NCI-H1105 (cell line): ENCODE data around the gene OMA1.
"Not testable (repeated sequence)": the region's sequence is repeated elsewhere in the genome, so short reads cannot be mapped to it uniquely, and the experiment has no call there.

Experiments
- DNase-seq: peaks from one replicate; lab custom pipeline; 2025; lab: John Stamatoyannopoulos, UW

OMA1 gene

DNA sequence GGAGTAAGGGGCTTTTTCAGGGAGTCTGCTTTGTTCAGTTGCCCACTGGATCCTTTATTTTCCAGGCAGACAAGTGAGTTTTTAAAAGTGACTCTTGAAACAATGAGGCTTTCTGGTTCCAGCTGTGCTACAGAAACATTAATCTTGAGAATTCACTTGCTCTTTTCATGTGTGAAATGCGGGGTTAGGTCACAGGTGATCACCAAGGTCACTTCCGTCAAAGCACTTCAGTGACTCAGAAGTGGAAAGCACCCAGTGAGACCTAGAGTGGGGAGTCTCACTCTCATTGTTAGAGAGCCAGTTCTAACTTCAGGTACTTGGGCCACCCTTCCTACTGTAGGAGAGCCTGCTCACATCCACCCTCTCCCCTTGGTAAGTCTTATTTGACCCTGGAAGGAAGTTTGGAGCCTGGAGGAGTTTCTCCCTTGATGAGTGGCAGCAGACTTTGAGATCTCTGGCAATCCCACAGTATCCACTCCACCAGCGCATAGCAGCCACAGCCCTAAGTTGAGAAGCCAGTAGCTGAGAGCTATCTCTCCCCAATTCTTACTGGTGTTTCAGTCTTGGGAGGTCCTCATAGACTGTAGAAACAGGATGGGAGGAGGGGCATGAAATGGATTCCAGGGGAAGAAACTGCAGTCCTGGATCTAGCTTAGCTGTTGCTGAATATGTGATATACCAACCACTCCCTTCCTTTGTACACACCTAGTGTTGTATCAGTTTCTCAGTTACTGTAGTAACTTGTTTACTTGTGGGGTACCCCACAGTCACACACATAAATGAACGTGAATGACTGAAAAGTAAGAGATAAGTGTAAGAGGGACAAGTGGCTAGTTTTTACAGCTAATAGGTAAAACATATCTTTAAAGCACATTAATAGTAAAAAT, 27.4 kb upstream of the OMA1 start:
- no peak for DNase-seq

DNA sequence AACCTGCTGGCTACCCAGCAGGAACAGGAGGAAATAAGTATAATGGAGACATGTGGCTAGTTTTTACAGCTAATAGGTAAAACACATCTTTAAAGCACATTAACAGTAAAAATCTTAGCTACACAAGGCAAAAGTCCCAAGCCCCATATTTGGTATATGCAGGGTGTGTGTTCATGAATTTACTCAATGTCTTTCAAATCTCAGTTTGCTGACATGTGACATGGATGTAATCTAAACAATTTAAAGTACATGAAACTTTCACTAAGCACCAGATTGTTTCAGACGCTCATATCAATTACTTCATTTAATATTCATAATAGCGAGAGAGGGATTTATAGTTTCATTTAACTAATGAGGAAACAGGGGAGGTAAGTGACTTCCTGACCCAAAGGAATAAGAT, 26.6 kb upstream of the OMA1 start:
- DNase-seq: no peak

GRCh38 chr1:58572690-58573089, 26.2 kb upstream of the OMA1 start:
- no peak for DNase-seq

DNA sequence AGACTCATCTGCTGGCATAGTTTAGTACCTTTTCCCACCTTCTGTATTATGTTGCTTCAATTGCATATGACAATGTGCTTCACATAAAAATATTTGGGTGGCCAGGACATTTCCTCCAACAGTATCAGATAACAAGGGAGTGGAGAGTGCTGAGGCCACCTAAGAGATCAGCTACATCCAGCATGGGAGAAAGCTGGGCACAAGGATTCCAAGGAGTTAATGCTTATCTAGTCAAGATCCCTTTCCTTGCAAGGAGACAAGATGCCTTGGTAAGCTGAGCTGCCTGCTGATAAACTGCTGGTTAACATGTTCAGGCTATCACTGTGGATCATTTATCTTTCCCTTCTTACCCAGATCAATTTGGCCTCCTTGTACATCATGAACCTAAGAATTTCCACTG, 25.1 kb upstream of the OMA1 start:
- no peak for DNase-seq

DNA sequence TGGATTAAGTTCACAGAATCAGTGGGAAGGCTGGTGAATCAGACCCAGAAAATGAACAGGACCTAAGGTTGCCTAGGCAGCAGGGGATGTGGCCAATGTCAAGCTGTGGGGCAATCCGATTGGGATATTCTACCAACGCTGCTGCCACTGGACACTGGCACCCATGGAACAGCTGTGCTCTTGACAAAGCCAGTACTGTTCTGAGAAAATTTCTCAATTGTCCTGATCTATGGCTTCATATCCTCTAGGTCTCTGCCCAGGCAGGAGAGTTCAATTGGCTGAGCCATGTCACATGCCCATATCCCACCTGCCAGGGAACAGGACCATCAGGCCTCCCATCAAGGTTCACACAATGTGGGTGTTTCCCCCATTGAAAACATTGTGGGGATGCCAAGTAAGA, 24.3 kb upstream of the OMA1 start:
- no peak for DNase-seq

- no peak for DNase-seq
Measured at GRCh38 chr1:58570094-58570493, 23.6 kb upstream of the OMA1 start.

- no peak for DNase-seq
Measured at GRCh38 chr1:58568911-58569310, 22.4 kb upstream of the OMA1 start.

DNA sequence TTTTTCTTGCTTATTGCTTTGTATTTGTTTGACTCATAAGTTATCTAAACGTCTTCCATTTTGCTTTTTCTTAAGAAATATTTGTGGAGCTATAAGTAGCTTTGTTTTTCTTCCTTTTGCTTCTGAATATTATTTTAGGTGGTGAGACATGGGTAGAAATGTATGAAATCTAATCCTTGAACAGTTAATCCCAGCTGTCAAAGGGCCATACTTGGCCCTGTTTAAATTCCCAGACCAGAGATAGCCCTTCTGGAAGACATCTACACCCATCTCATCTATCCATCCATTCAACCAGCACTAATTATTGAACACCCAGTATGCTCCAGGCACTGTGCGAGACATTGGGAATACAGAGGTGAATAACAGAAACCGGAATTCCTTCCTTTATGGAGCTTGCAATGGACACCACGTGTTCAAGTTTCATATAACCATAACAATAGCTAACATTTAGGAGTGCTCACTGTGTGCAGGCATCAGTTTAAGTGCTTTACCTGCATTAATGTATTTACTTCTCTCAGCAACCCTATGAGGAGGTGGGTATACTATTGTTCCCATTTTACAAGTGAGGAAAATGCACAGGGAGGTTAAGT, 21.8 kb upstream of the OMA1 start:
- DNase-seq: no peak

DNA sequence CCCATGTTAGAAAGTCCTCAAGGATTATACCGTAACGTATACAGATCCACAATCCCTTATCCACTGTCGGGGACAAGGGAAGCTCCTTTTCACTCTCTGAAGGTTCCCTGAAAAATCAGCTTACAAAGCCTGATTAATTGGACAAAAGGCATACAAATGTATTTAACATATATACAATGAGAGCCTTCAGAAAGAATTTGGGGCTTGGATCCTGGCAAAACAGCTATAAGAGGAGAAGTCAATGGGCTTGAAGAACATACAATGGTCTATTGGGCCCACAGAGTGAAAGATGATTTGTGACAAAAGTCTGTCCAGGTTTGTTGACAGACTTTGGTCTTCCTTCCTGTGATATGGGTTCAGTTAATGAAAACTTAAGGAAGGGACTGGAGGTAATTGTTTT, 19.8 kb upstream of the OMA1 start:
- DNase-seq: no peak

DNA sequence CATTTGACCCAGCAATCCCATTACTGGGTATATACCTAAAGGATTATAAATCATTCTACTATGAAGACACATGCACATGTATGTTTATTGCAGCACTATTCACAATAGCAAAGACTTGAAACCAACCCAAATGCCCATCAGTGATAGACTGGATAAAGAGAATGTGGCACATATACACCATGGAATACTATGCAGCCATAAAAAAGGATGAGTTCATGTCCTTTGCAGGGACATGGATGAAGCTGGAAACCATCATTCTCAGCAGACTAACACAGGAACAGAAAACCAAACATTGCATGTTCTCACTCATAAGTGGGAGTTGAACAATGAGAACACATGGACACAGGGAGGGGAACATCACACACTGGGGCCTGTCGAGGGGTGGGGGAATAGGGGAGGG, 17.2 kb upstream of the OMA1 start:
- not testable (repeated sequence) for DNase-seq

- DNase-seq: no peak
Measured at GRCh38 chr1:58561633-58562032, 15.1 kb upstream of the OMA1 start.

DNA sequence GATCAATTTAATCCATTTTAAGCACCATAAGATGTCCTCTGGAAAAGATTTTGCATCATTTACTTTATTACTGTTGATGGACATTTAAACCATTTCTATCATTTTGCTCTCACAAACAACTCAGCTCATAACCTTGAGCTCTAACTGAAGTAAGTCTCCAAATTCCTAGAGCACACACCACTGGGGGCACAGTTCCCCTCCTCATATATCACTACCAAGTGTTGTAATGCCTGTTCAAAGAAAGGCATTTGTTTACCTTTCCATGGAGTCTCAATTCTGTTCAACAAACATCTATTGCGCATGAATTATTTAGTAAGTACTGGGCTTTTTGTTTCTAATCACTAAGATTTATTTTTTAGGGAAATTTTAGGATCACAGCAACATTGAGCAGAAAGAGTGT, 8.9 kb upstream of the OMA1 start:
- DNase-seq: no peak

DNA sequence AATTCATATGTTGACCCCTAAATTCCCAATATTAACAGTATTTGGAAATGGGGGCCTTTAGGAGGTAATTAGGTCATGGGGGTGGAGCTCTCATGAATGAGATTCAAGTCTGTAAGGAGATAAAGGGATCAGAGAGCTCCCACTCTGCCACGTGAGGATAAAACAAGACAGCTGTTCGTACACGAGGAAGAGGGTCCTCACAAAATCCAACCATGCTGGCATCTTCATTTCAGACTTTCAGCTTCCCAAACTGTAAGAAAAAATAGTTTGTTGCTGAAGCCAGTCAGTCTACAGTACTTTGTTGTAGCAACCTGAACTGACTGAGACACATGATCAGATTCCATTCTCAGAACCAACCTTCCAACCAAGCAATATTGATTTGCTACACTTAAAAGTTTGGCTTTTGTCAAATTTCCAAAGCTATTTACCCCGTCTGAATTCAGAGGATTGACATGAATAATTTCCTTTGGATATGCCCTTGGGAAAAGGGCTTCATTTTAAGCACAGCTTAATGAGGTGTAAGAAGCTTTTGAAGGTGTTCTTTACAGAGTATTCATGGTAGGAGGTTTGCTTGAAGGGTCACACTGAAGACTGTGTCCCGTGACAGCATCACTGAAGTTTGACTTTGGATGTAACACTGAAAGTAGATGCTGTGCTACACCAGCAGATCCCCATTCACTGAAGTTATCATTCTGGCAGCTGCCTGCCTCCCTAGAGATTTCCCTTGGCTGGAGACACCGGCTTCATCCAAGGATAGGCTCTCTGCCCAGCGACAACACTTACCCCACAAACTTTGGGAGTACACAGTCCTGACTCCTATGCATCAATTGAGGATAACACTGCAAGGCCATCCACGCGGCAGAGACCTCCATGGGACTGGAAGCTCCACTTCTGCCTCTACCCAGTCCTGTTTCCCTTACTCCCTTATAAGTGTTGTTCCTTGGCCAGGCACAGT, 4.9 kb upstream of the OMA1 start:
- DNase-seq: no peak

GRCh38 chr1:58549291-58549690, 2.8 kb upstream of the OMA1 start:
- not testable (repeated sequence) for DNase-seq

DNA sequence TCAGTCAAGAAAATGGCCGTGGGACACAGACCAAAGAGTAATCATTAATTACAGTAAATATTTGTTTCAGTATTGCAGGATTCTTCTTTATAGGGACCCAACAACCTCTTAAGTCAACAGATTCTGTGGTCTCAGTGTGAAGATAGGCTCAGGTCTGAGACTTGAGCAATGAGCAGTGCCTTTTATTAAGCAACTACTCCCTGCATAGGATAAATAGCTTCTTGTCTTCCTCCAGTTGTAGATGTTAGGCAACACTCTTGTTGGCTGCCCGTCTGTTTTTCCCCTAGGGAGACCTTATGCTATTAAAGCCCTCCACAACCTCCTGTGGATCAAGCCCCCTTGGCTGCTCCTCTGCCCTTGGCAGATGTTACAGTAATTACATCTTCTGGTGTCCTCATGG, 1.8 kb upstream of the OMA1 start:
- no peak for DNase-seq

GRCh38 chr1:58545591-58546519, 671 bp downstream of the OMA1 start:
- peak; percentile 53 for DNase-seq

DNA sequence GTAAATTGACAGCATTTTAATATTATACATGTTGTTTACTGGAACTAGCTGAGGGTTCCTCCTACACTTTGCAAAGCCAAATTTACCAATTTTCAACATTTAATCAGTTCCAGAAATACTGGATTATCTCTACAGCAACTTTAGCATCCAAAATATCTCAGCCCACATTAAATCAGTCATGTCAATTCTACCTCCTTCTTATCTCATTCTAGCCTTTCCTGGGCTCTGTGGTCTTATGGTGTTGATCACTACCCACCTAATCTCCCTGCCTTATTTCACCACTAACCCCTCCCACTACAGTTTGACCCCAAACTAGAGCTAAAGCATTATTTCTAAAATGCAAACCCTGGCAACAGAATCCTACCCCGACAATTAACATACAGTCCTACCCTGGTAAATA, 3.3 kb downstream of the OMA1 start:
- no peak for DNase-seq

DNA sequence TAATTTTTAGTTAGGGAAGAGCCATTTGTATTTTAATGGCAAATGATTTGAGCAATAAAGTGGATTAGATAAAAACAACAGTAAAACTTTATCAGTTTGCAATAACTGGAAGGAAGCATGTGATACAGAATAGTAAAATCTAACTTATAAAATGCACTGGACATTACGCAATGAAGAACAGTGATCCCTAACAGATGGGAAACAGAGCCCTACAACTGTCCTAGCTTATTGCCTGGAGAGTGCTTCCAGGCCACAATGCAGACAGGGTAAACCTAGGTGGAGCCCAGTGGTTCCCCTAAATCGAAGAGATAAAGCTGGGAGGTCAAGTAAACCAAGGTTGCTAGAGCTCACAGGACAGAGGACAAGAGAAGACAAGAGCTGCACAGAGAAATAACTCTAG, 7.0 kb downstream of the OMA1 start:
- no peak for DNase-seq

- no peak for DNase-seq
Measured at GRCh38 chr1:58538821-58539220, 7.7 kb downstream of the OMA1 start.

DNA sequence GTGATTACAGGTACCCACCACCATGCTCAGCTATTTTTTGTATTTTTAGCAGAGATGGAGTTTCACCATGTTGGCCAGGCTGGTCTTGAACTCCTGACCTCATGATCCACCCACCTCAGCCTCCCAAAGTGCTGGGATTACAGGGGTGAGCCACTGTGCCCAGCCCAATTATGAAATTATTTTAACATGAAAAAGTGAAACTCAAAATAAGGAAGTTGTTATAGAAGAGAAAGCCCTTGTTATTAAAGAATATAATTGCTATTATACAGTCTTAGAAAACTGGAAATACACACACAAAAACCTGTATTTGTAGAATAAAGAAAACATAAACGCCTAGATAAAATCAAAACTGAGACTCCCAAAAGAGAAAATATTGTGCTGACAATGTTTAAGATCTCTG, 14.7 kb downstream of the OMA1 start:
- DNase-seq: not testable (repeated sequence)

GRCh38 chr1:58529284-58529683, 17.2 kb downstream of the OMA1 start:
- DNase-seq: no peak

DNA sequence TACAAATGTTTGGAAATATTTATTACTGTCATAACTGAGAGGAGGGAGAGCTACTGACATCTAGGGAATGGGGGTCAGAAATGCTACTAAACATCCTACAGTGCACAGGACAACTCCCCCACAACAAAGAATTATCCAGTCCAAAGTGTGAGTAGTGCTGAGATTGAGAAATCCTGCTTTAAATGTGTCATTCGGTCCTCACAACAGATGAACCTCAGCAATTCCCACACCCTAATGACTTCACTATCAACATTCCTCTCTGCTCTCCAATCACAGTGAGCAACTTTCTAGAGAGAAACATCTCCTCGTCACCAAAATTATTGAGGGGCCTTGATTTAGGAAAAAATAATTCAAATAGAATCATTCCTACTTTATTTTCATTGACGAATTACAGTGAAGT, 18.0 kb downstream of the OMA1 start:
- DNase-seq: no peak
